GM12875 (cell line): ENCODE data around the gene NLRC5.
A peak's percentile ranks its signal among the peaks of the same experiment; 100 is the strongest.

Experiments
- H3K4me3 ChIP-seq: one replicate; pipeline ENCODE4 v1.5.1; 2011; ENCODE audit warnings: low read depth, low read length, control low read depth
- CTCF ChIP-seq: IDR thresholded peaks from 2 replicates; pipeline ENCODE4 v1.5.1; 2011; ENCODE audit warnings: low read depth, mild to moderate bottlenecking, control low read depth, inconsistent platforms, low read length, moderate library complexity, borderline replicate concordance; ENCODE audit not compliant: insufficient read depth

Gene NLRC5

GRCh38 chr16:56961851-56962281 lies 27.5 kb upstream of the NLRC5 start, which contains the start of gene CETP:
TSS of gene CETP (plus strand) at chr16:56961950. CDS start at chr16:56961980, 30 bp downstream.
- H3K4me3 ChIP-seq, result no peak within 1 kb of the TSS
- TF ChIP-seq CTCF, result no peak

- no peak overlapping the region for H3K4me3 ChIP-seq
- TF ChIP-seq CTCF, result peak; percentile 99
Observed at GRCh38 chr16:56964243-56965148, 24.9 kb upstream of the NLRC5 start.

DNA sequence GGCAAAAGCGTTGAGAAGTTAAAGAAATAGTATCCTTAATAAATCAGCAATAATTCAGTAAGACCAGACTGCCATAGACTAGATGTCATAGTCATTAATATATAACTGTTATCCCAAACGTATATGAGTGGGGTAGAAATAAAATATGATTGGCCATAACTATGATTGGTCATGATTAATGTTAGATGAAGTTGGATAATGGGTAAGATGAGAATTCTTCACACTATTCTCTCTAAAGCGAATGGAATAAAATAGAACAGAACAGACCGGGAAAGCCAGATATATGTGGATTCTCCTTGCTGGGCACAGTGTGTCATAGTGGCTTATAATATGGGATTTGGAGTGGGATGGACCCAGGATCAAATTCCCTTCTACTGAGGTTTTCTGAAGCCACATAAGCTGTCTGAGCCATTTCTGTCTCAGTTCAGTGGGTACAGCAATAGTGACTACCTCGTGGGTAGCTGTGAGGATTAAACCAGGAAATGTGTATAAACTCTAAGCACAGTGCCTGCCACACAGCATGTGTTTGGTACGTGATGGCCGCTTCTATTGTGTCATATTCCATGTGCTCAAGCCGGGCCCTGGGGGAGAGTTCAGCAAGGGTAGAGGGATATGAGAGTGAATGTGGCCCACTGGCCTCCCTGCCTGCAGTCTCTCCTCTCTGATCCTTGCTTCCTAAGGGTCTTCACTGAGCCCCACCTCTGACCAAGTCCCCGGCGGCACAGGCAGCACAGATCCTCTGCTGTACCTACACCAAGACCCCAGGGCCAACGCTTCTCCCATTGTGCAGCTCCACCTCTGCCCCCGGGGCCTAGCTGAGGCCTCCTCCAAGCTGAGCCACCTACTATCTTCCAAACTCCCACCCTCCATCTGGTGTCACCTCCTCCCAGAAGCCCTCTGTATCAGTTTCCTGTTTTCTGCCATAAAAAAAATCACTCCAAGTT lies 23.9 kb upstream of the NLRC5 start:
- H3K4me3 ChIP-seq, result no peak overlapping the region
- no peak for TF ChIP-seq CTCF

GRCh38 chr16:56966093-56966475 lies 23.3 kb upstream of the NLRC5 start:
- no peak overlapping the region for H3K4me3 ChIP-seq
- TF ChIP-seq CTCF, result no peak

GRCh38 chr16:56967733-56968132 lies 21.6 kb upstream of the NLRC5 start:
- no peak for TF ChIP-seq CTCF
- H3K4me3 ChIP-seq, result no peak overlapping the region

- TF ChIP-seq CTCF, result no peak
- H3K4me3 ChIP-seq, result no peak overlapping the region
Observed at GRCh38 chr16:56969769-56970168, 19.6 kb upstream of the NLRC5 start.
